HCEC 1CT (cell line): Measurements from ENCODE around the gene SERINC2.
"Not testable (repeated sequence)": the region's sequence is repeated elsewhere in the genome, so short reads cannot be mapped to it uniquely, and the experiment has no call there.

Experiments
- DNase-seq: peaks from one replicate; pipeline ENCODE4 v3.0.0-alpha.2; 2017

SERINC2 gene

GRCh38 chr1:31416101-31416736 lies 3.2 kb downstream of the SERINC2 start:
- no peak for DNase-seq

GRCh38 chr1:31417148-31417547 lies 4.1 kb downstream of the SERINC2 start:
- DNase-seq: no peak

- no peak for DNase-seq
Observed at GRCh38 chr1:31418626-31419323, 5.8 kb downstream of the SERINC2 start.

GRCh38 chr1:31420716-31421115 lies 7.7 kb downstream of the SERINC2 start:
- no peak for DNase-seq

GRCh38 chr1:31421371-31422040 lies 8.5 kb downstream of the SERINC2 start:
- peak; percentile 41 for DNase-seq

- peak; percentile 88 for DNase-seq
Observed at GRCh38 chr1:31422505-31423319, 9.7 kb downstream of the SERINC2 start.

GRCh38 chr1:31423418-31423947 lies 10.5 kb downstream of the SERINC2 start:
- no peak for DNase-seq

- DNase-seq: no peak
Observed at GRCh38 chr1:31424568-31424967, 11.6 kb downstream of the SERINC2 start.

GRCh38 chr1:31425301-31426081 lies 12.5 kb downstream of the SERINC2 start:
- no peak for DNase-seq

- DNase-seq: no peak
Observed at GRCh38 chr1:31426249-31426922, 13.4 kb downstream of the SERINC2 start.

- no peak for DNase-seq
Observed at GRCh38 chr1:31427322-31427721, 14.3 kb downstream of the SERINC2 start.

GRCh38 chr1:31428436-31429221 lies 15.6 kb downstream of the SERINC2 start:
- no peak for DNase-seq

GRCh38 chr1:31429583-31429982 lies 16.6 kb downstream of the SERINC2 start:
- no peak for DNase-seq

GRCh38 chr1:31431351-31432257 lies 18.6 kb downstream of the SERINC2 start:
- DNase-seq: not testable (repeated sequence)

GRCh38 chr1:31432592-31433395 lies 19.8 kb downstream of the SERINC2 start:
- DNase-seq: no peak

GRCh38 chr1:31433396-31433930 lies 20.4 kb downstream of the SERINC2 start:
- no peak for DNase-seq

- DNase-seq: no peak
Observed at GRCh38 chr1:31434101-31434871, 21.3 kb downstream of the SERINC2 start.

GRCh38 chr1:31434979-31435378 lies 22.0 kb downstream of the SERINC2 start:
- no peak for DNase-seq
